Activated CD8-positive, alpha-beta memory T cell treated with anti-CD3 and anti-CD28 coated beads, Interleukin-2, amount 50 U/mL, for 24 hours (primary cell): ENCODE measurements around the gene OTOS.

Experiments used
- DNase-seq: peaks from one replicate; pipeline ENCODE4 v3.0.0-alpha.2; 2020; ENCODE audit errors: extremely low read depth

Gene OTOS

DNA sequence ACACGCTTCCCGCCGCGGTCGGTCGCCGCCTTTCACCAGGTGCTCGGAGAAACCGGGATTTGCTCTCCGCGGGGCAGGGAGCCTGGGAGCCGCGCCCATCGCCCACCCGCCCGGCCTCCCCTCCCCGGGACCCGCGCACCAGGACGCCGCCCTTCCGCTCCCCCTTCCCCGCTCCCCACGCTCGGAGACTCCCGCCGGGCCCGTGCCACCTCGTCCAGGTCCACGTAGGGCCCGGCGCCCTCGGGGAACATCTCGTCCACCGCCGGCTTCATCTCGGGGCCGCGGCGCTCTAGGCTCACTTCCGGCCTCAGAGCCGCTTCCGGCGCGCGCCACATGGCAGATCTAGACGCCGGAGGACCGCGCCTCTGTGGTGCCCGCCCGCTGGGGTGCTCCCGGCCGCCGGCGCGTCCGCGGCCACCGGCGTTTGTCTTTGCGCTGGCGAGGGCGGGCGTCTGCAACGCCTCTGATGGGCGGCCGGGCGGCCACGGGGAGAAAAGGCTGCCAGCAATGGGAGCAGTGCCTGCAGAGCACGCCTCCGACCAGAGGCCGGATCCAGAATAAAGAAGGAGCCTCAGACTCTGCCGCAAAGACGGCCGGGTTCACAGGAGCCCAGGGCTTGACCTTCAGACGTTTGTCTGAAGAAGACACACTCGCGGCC is 4.3 kb downstream of the OTOS start, which contains the start of gene COPS9:
TSS of gene COPS9 (minus strand) at position 293 of the 658 bp plus-strand sequence. CDS start at position 272, 21 bp downstream.
- peak; percentile 58 for DNase-seq

DNA sequence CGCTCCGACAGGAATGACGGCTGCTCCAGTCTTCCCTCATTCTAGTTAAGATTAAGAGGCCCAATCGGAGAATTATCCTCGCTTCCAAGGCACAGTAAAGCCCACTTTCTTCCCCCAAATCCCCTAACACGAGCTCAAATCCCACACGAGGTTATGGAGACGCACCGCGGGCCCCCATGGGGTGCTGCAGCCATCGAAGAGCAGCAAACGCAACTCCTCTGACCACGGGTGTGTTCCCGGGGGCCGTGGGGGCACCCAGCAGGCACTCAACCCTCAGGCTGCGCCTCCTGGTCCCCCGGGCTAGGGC is 4.8 kb downstream of the OTOS start:
- no peak for DNase-seq

DNA sequence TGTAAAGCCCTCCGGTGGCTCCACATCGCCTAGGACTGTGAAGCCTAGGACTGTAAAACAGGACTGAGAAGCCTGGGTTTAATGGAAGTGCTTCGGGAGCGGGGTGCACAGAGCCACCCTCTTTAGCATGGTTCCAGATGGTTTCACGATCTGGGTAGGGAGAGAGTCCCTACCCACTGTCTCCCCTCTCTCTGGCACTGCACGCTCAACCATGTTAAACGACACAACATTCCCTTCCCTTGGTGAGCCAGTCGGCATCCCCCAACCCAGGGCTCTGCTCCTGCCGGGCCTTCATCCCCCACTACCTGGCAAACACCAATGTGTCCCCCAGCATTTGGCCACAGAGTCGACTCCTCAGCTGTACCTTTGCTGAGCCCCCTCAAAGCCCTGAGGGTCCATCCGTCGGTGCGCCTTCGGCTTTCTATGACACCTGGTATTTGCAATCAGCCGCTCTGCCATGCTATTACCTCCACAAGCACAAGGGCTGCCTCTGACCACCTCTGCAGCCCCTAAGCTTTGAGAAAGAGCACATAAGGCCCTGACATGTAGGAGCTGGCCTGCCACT is 5.4 kb downstream of the OTOS start:
- no peak for DNase-seq

DNA sequence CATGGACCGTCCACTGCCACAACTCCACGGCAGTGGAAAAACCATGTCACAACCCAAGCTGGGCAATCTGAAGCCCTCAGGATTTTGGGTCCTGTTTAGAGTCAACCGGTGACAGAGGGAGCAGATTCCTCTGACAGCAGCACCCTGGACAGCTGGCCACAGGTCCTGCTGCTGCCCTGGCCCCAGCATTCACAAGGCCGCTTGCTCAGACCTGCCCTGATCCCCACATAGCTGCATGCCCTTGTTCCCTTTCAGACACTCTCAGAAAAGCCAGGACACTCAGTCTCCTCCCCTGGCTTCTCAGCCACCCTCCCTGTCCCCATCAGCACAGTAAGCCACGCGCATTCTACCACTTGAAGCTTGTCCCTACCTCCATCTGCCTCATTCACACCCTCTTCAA is 6.0 kb downstream of the OTOS start:
- no peak for DNase-seq

DNA sequence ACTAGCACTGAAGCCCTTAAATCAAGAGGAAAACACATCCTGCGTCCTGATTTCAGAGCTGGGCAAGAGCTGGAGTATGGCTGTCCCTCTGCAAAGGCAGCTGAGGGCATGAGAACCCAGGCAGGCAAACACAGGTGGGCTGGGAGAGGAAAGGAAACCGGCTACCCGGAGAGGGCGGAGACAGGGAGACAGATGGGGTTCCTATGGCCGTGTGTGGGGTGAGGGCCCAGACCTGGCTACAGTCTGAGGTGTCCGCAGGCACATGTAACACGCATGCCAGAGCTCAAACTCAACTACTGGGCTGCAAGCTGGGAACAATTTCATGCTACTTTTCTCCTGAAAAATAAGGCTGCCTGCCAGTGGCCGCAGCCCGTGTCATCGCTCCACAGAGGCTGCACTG is 7.1 kb downstream of the OTOS start:
- no peak for DNase-seq

DNA sequence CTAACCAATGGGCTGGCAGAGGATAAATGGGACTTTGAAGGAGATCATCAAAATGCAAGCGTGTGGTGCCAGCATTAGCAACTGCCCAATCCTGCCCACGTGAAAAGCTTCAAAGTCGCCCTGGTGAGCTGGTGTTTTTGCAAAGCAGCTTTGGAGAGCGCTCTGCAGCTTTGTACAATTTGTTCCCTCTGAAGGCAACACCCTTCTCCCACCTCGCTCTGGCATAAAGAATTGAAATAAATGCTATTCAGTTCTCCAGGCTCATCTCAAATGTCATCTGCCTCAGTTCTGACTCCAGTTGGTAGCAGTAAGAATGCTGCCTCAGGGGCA is 7.8 kb downstream of the OTOS start:
- DNase-seq, result no peak

DNA sequence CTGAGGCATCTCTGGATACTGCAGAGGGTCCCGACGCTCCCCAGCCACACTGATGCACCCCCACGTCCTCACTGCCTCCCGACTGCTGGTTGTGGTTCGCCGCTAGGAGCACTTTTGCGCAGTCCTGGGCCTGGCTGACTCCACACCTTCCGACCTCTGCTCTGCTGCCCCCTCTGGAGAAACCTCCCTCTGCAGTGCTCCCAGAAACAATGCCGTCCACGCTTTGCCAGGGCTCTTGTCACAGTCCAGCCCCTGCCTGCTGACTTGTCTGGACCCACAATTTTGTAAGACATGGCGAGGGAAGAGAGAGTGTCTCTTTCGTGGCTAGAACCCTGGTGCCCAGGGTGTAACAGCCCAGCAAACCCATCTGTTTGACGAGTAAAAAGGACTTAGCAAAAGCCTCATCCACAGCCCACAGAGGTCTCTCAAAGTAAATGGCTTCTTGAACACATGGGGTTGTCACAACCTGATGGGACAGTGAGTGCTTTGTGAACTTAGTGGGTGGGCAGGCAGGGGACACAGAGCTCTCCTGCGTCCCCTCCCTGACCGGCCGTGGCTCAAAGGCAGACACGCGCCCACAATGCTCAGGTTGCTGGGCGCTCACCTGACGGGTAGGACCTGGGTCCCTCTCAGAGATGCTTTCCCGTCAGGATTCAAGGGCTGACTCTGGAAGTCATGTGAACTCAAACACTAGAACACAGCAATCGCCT is 8.4 kb downstream of the OTOS start:
- DNase-seq, result no peak

DNA sequence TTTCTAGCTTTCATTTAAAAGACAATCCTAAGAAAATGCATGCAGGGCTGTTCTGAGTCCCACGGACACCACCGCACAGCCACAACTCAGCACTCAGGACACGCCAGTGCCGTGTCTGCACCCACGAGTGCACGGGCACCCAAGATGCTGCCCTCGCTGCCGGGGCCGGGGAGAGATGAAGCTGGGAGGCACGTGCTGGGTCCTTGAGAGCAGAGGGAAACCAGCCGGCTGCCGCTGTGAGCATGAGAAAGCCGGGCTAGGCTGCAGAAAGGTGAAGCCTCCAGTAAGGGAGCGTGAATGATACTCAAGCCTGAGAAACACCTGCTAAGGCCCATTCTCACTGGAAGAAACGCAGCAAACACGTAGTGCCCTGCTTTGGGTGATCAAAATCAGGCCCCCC is 9.2 kb downstream of the OTOS start:
- DNase-seq, result no peak

DNA sequence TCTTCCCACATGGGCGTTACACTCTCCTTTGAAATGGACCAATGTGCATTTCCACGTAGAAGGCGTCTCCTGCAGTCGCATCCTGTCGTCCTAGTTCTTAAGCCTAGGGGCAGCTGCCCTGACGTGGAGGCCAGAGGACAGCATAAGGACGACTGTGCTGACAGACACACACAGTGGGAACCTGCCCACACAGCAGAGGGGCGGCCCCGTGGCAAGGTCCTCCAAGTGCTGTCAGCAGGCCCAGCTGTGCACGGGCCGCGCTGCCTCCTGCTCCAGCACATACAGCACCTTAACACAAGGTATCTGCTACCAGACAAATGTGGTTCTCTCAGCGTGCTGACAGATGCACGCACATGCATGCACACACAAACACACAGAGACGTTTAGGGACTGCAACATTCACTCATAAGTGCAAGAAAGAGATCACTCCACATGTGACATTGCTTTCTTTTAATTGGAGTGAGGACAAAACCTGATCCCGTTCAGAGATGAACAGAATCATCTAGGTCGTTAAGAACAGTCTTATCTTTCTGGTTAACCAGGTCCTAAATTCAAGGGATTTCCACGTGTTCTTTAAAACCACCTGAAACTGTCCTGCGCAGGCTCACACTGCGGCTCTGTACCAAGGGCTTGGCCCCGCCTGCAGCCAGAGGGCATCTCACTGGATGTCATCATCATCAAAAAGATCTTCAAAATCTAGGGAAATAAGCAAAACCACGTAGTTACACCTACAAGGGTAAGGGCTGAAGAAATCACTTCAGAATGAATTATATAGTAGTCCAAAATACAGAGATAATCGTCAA is 9.9 kb downstream of the OTOS start:
- no peak for DNase-seq

DNA sequence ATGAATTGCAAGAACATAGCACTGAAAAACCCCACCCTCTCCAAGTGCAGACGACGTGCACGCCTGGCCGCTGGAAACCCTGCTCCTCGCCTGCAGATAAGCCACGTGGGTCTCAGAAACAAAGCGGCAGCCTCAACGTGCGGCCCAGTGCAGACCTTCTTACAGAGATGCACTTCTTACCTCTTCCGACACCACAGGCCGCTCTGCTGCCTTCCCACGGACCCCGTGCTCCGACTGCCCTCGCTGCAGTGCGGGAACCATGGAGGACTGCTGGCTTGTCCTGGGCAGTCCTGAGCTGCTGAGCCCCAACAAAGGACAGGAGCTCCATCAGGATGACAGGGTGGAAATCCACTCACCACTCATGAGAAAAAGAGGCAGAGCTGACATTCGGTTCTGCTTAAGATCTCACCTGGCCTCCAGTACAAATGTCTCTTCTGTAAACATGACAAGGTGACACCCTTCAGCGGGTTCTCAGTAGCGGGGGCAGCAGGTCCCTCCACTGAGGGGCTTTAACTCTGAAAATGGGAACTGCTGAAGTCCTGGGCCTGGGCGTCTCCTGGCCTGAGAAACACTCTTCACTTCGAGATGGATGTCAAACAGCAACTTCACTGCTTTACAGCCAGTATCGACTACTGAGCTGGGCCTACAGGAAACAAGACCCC is 10.6 kb downstream of the OTOS start:
- DNase-seq, result no peak

DNA sequence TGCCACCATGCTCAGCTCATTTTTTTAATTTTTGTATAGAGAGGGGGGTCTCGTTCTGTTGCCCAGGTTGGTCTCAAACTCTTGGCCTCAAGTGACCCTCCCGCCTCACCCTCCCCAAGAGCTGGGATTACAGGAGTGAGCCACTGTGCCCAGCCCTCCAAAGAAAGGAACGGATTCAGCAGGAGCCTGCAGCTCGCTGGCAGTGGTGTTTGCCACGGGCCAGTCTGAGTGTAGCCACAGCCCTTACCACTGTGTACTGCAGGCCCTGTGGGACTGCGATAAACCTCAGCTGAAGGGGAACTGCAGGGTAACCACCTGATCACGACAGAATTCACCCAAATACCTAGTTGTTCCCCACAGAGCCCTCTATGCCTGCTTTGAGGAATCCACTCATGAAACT is 11.1 kb downstream of the OTOS start:
- DNase-seq, result no peak

DNA sequence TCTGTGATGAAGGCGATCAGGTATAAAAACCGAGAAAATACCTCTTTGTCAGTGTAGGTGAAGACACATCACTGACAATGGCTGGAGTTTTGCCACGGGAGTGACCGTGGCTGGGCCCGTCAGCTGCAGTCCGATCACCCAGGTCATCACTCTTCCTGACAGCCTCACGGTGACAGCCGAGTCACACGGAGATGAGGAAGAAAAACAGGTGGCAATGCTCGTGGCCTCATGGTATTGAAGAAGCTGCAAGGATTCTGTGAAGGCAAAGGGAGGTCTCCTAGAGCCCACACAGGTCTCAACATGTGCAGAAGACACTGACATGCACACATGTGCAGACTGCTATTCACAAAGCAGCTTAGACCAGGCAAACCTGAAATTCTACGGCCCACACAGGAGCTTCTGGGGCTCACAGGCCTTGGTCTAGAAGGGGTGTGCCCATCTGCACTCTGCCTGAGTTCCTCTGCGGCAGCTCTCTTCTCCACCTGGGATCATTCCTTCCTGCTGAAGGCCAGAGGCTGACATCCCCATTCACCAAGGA is 11.8 kb downstream of the OTOS start:
- DNase-seq, result no peak

DNA sequence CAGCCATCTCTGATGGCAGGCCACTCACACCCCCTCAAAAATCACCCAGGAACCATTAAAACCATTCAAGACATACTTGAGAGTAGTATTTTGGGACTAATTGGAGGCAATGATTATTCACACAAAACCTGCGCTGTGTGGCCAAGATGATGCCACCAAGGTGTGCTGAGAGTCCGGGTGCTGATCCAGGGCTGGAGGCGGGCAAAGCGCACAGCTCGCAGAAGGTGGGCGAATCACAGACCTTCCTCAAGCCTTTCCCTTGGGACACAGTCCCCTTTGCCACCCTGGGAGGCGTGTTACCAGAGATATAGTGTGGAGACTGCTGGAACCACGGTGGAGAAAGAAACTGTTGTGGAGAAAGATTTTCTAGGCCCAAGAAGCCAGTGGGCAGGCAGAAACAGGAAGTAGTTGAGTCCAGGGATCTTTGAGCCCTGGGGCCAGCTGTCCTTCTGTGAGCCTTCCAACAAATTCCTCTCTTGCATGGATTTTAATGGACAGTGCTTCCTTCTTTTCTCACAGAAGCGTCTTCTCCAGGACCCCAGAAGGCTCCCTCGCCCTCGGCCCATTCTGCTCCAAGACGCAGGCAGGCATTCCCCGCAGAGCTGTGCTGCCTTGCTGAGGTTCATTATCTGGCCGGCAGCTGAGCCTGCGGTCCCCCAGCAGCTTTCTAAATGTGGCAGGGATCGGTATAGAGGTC is 12.4 kb downstream of the OTOS start:
- DNase-seq, result no peak

DNA sequence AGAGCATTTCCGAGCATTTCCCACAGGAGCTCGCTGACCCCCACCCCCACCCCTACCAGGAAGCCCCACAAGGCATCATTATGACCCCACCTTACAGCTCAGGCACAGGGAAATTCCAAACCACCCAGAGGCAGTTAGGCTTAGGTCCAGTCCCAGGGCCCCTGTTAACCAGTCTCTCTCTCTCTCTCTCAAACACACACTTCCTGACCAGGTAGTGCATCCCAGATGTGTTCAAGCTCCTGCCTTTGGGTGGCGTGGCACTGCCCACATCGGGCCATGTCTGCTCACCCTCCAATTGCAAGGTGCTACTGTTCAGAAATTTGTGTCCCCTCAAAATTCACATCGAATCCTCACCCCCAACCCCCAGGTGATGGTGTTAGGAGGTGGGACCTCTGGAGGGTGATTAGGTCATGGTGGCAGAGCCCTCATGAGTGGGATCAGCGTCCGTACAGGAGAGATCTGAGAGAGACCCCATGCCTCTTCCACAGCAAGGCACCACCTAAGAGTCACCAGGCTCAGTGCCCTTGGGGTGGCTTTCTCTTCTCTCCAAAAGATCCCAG is 13.2 kb downstream of the OTOS start:
- DNase-seq, result no peak

DNA sequence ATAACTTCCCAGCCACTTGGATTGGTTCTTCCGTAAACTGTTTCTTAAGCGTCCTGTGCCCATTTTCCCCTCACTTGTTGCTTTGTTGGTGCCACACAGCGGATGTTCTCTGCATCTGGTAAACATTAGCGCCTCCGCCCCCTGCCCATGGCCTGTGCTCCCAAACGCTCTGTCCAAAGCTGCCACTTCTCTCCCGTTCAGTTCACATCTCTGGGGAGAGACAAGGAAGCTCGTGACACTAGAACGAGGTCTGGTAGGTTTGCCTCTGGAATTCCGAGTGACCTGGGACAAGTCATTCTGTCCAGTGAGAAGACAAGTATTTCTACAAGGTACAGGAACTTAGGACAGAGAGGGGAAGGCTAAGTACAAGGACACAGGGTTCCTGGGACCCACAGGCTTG is 13.7 kb downstream of the OTOS start:
- no peak for DNase-seq

DNA sequence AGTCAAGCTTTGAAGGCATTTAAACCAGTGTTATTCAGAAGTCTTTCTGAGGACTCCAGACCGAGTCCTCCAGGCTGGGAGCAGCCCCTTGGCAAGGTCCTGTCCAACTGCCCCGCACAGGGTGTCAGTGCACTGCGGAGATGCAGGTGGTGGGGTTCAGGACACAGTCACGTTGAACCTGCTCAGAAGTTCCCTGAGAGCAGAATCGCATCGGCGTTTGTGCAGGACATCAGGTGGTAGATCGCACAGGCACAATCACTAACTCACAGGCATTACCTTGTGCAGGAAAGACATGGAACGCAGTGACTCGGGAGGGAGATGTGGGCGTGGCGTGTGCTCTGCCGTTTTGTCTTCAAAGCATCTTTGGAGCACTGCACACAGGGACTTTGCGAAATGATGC is 14.7 kb downstream of the OTOS start:
- no peak for DNase-seq

DNA sequence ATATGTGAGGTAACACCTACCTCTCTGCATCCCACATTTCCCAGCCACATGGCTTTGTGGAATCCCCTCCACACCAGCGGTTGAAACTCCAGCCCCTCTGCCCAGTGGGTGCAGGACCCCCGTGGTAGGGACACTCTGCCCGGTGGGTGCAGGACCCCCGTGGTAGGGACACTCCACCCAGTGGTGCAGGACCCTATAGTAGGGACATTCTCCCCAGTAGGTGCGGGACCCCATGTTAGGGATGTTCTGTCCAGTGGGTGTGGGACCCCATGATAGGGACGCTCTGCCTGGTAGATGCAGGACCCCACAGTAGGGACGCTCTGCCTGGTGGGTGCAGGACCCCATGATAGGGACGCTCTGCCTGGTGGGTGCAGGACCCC is 15.8 kb downstream of the OTOS start:
- DNase-seq, result no peak

DNA sequence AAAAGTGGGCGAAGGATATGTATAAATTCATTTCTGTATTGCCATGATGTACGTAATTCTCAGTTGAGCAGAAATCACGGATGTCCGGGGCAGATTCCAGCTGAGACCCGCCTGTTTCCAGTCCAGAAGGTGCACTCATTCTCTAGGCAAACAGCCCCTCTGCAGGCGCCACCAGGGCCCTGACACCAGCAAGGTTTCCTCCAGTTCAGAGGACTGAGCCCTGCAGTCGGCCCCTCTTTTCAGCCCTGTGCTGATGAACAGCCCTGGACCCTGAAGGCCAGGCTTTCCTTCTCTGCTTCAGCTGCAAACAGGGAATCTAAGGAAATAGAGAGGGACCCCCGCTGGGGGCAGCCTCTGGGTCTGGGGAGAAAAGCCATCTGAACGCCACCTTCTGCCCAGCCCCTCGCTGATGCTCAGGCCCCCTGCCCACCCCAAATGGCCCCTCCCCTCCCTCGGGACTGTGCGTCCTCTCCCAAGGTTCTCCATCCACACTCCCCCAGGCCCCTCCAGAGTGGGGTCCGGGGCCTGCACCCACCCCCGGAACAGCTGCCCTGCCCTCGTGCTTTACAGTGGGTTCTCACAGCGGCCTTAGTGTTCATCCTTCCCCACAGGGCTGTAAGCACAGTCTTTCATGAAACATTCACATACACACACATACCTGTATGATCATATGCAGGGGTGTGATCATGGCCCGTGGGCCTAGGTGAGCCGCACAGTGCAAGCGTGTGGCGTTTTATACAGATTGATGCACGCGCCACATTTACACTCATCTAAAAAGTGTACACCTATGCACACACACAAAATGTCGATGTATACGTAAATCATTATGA is 16.4 kb downstream of the OTOS start:
- DNase-seq, result no peak

DNA sequence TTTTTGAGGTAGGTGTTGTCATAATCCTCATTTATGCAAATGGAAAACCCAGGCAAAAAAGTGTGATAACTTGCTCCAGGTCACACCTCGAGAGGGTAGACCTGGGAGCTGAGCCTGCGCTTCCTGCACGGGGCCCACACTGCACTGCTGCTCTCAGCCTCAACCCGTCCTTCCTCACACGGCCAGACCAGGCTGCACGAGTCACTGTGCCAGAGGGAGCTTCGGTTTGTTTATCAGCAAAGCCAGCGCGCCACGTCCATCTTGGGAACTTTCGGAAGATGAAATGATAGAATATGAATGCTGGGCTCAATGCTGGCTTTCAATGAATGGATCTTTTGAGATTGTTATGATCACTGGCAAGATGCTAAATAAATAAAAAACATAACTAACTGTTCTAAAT is 18.8 kb downstream of the OTOS start:
- no peak for DNase-seq

DNA sequence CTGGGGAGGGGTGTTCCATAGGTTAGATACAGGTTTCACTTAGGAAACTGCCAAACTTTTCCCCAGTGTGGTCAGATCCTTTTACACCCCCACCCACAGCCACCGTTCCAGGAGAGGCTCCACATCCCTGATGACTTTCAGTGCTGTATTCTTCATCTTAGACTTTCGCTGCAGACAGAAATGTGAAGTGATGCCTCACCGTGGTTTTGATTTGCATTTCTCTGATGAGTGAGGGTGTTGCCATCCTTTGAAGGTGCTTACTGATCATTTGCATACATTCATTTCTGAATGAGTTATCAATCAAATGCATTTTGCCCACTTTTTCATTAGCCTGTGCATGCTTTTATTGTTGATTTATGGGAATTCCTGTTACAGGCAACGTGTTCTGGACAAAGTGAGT is 19.3 kb downstream of the OTOS start:
- no peak for DNase-seq
